Astrocyte (in vitro differentiated cells and primary cell): ENCODE results near the gene CFL1.

Experiments used
- CTCF ChIP-seq: IDR thresholded peaks from 2 replicates; pipeline ENCODE4 v1.5.1; 2011; ENCODE audit warnings: low read depth, mild to moderate bottlenecking, inconsistent platforms, low read length, moderate library complexity; ENCODE audit not compliant: insufficient read depth
- EZH2 ChIP-seq: IDR thresholded peaks from 2 replicates; pipeline ENCODE4 v1.6.1; 2012; ENCODE audit warnings: mild to moderate bottlenecking, low read length, inconsistent platforms; ENCODE audit not compliant: insufficient read depth

GRCh38 chr11:65849366-65849765, 8.6 kb downstream of the CFL1 start:
- TF ChIP-seq CTCF (no peak), EZH2 (no peak)
